HG03432 (cell line): Measurements from ENCODE around the gene CRAT.

Source experiments
- ATAC-seq: cut with Tn5 transposase; IDR thresholded peaks from one replicate; pipeline ENCODE4 v1.9.1; 2021; ENCODE audit warnings: mild to moderate bottlenecking, moderate library complexity; ENCODE audit not compliant: unreplicated experiment

The CRAT gene

DNA sequence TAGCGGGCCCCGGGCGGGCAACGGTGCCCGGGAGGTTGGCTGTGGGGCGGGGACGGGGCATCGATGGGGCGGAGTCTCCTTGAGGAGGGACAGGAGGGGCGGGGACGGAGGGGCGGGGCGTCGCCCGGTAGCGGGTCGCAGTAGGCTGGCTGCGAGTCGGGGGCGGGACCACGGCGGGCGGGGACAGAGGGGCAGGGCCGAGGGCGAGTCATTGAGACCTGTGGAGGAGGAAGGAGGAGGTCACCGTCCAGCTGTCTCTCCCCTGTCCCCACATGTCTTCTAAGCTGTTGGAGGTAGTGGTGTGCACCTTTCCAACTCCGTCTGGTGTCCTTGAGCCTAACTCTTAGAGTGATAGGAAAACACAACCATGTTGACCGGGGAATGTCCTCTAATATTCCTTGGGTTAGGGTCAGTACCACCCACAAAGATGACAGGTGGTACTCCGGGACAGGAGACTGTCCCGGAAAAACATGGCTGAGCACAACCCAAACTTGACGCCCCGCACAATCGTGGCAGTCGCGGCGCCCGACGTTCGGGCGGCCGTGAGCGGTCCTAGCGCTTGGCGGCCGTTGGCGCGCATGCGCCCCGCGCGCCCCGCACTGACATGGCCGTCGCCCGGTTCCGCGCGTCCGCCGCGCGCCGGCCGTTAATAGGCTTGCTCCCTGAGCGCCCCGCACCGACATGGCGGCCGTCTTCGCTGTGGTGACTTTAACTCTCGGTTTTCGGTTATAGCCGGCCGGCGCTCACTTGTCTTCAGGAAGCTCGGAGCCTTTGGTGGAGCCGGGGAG lies at the start of gene CRAT, which contains the start of gene PTPA:
CRAT (minus strand) TSS at position 54 of the 788 bp plus-strand sequence. CDS start 284 bp downstream, outside the sequence.
PTPA (plus strand) TSS at position 676 of the 788 bp plus-strand sequence. CDS start 186 bp downstream, outside the sequence.
- ATAC-seq: peak; percentile 84

DNA sequence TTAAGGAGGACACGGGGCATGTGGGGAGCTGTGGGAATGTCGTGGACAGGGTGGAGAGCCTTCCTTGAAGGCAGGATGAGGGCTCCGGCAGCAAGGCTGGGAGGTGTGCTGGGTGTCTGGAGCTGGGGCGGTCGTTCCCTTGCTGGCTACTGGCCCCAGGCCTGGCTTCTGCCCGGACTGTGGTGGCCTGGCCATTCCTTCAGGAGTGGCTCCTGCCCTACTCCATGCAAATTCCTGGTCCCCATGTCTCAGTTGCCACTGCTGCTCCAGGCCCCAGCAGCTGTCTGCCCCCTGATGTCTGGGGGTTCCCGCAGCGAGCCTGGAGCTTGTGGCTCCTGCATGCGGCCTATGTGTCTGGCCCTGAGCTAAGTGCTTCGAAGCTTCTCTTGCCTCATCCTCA lies 45.6 kb upstream of the CRAT start:
- ATAC-seq: no peak

DNA sequence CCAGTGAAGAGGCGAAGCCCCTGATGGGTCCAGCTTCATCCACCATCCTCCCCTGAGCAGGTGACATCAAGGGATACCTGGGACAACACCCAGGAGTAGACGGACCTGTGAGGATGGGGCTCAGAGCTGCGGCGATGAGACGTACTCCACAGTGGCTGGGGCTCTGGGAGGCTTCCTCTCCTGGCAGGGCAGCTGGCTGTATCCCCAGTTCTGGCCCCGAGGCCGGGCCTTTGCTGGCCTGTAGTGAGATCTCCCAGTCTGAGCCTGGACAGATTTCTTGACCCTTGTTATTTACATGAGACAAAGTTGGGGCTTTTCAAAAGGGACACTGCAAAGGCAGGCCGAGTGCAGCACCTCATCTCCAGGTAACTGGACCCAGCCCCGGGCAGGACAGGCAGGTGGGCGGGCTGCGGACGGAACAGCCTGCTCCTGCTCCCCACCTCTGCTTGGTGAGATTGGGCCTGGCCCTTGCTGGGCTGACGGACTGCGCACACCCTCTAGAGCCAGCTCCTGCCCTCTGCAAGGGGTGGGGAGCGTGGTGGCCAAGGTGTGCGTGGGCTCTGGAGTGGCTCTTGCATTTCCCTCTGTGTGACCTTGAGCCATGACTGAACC lies 44.4 kb upstream of the CRAT start:
- ATAC-seq: no peak

DNA sequence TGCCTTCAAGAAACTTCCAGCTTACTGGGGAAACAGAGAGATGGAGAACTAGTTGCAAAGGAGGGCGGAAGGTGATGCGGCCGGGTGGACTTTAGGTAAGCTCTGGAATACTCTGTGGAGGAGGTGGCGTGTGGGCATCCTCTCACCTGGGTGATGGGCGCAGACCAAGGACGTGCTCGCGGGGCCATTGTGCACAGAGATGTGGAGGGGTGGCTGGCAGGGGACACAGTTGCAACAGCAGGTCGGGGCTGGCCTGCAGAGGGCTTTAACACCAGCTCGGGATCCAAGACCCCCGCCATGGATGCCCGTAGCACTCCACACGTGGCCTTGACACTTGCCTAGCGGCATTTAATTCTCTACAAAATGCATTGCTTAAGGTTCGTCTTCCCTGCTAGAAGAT lies 40.9 kb upstream of the CRAT start:
- ATAC-seq: no peak

DNA sequence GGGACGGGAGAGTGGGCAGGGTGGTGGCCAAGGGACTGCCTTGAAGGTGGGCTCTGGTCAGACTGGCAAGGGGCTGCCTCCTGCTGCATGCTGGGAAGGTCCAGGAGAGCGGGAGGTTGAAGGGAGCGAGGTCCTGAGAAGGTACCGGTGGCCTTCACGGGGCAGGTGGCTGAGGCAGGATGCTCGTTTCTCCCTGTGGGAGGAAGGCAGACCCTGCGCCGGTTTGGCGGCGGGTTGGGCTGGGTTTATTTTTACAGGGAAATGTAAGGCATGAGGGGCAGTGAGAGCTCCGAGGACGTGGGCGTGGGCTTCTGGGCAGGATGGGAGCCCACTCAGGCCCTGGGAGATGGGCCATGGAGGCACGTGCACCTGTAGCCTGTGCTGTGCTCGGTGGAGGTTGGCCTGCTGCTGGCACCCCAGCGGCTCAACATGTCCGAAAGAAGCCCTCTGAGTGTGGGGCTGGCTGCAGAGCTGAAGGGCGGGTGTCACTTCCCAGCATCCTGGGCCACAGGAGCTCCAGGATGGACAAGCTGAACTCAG lies 40.1 kb upstream of the CRAT start:
- no peak for ATAC-seq

DNA sequence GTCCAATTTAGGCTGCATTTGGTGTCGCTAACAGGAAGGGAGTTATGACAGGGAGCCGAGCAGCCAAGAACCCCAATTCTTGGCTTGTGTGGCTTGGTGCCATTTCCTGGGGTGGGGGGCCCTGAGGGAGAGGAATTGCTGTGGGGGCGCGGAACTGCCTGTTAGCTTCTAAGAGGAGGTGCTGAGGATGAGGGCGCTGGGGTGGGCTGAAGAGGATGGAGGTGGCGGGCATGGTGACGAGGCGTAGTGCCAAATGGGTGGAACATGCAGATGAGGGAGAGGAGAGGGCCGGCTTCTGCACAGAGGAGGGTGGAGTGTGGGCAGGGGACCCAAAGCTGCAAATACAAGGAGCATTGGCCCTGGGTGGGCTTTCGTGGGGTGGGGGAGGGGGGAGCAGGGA lies 39.5 kb upstream of the CRAT start:
- ATAC-seq: no peak

DNA sequence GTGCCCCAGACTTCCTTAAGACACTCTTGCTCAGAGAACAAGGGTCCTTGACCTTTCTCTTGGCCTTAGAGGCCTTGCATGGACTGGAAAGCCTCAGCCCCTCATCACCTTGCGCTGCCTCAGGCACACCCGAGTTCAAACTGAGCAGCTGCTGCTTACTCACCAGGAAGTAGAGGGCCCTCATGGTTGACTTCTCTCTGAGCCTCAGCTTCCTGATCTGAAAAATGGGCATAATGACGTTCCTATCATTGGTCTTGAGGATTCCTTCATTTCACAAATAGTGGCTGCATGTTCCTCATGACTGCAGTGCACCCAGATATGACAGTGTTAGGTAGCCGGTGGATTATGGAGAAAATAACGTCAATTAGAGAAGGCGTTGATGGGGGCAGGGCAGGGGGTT lies 38.8 kb upstream of the CRAT start:
- ATAC-seq: no peak

DNA sequence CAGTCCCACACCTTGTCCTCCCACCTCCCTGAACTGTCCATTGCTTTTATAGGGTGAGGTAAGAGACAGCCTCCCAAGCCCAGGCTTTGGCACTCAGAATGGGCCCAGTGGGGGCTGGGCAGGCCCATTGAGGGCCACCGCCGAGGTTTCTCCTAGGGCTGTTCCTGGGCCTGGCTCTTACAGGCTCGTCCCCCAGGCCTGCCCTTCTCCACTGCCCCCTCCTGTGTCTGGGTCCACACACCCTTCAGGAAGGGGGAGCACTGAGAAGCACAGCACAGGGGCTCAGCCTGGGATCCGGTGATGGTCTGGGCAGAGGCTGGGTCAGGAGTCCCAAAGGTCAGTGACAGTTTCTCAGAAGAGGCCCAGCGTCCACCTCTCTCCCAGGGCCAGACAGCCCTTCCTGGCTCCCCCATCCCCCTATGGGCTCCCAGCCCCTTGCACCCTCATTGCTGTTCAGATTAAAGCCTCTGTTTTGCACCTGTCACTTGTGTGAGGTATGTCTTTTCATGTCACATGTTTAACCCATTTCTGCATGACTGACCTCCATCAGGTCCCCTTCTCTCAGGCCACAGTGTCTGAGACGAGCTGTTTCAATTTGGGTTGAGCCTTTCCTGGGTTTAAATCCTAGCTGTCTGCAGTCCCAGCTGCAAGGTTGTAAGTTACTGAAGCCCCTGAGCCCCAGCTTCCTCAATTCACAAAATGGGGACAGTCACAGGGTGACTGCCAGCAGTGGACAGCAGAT lies 38.0 kb upstream of the CRAT start:
- no peak for ATAC-seq

DNA sequence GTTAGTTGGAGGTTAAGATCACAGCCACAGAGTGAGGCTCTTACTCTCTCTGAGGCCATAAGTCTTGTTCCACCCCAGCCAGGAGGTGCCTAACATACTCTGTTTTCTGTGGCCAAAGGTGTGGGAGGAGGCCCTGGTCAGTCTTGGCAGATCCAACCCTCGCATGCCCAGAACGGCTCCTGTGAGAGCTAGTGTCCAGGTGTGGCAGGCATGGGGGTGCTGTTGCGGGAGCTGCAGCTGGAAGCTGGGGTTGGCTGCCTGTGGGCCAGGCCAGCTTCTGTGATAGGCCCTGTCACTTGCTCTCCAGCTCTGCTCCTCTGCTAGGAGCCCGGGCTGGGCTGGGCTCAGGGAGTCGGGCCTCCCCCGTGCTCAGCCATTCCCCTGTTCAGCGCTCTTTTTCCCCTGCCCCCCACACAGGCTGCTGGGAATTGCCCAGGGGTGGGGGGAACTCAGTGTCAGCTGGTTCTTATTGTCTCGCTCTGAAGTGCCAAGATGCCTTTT lies 35.9 kb upstream of the CRAT start:
- ATAC-seq: no peak

DNA sequence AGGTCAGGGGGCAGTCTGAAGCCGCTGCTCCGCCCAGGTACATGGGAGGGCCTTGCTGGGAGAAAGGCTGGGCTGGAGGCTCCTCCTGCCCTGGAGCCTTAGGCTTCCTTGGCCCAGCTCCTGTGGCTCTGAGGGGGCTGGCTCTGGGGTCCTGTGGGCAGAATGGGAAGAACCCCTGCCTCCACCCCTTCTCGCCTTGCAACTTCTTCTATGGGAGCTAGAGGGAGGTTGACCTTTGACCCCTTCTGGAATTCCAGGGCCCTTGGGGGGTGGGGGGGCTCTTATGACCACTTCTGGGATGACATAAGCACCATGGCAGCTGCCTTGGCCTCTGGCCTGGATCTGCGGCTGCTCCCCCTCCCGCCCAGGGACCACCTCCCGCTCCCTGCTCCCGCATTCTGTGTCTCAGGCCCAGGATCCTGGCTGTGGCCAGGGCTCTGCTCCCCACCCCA lies 35.3 kb upstream of the CRAT start:
- no peak for ATAC-seq

DNA sequence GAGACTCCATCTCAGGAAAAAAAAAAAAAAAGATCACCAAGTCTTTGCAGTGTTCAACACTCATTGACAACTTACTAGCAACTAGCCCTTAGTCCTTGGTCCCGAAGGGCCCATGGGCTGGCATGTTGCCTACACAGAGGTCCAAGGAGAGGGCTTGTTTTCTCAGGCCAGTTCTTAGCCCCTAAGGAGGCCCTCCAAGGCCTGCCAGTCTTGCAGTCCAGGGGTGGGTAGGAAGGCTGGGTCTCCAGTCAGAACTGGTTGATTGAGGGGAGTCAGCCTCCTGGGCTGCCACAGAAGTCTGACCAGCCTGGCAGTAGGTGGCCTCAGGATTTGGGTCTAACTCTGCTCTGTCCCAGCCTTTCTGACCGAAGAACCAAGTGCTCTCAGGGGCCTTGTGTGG lies 34.7 kb upstream of the CRAT start:
- no peak for ATAC-seq

DNA sequence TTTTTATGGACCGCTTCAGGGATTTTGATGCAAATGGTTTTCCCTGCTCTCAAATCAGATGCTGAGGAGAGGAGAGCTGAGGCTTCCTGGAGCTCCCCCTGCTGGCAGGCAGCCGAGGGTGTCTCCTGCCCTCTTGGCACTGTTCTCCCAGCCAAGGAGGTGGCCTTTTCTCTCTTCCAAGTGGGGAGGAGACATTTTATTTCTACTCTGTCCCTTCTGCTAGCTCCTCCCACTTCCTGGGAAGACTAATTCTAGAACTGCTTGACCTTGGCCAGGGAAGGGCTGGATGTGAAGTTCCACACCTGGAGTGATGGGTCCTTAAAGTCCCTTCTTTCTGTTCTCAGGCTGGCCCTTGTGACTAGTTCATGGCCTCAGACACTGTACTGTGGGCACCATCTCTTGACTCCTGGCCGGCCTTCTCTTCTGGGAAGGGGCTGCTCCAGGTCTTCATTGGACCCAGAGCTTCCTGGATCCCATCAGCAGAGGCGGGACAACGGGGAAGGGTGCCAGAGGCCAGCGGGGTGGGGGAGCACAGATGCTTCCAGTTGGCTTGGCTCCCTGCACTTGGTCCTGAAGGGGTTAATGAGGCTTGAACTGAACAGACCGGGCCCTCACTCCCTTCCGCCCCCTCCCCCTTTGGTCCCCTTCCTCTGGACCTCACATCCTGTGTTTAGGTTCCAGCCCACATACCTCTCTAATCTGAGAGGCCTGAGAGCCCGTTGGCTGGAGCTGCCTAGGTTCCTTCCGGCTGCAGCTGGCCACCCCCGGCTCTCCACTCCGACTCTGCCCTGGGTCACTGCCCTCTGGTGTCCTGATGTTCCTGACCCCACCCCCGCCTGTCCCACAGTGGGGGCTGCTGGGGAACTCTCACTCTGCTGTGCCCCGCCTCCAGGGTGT lies 32.7 kb upstream of the CRAT start:
- no peak for ATAC-seq

DNA sequence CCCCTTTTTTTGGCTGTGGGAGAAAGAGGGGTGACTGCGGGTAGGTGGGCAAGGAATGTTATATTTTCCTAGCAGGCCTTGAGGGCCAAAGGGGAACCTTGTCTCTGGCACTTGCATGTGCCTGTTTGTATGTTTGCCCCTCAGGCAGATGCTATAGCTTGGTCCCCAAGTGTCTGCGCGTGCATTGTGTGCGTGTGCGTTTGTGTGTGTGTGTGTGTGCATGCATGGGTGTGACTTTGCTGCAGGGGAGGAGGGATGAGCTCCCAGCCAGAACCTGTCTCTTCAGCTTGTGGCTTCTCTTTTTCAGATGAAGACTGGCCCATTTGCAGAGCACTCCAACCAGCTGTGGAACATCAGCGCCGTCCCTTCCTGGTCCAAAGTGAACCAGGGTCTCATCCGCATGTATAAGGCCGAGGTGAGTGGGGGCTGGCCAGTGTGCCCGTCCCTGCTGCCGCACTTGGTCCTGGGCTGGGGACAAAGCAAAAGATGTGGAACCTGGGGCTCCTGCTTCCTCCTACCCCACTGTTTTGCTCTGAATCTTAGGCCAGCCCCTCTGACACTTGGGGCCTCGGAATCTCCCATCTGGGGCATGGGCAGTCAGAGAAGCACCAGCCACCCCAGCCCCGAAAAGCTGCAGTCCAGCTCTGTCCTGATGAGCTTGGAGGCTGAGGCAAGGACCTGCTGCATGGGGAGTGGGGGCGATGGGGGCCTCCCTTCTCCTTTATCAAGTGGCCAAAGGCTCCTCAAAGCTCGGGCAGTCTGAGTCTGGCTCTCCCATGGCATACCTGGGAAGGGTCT lies 31.7 kb upstream of the CRAT start:
- no peak for ATAC-seq

DNA sequence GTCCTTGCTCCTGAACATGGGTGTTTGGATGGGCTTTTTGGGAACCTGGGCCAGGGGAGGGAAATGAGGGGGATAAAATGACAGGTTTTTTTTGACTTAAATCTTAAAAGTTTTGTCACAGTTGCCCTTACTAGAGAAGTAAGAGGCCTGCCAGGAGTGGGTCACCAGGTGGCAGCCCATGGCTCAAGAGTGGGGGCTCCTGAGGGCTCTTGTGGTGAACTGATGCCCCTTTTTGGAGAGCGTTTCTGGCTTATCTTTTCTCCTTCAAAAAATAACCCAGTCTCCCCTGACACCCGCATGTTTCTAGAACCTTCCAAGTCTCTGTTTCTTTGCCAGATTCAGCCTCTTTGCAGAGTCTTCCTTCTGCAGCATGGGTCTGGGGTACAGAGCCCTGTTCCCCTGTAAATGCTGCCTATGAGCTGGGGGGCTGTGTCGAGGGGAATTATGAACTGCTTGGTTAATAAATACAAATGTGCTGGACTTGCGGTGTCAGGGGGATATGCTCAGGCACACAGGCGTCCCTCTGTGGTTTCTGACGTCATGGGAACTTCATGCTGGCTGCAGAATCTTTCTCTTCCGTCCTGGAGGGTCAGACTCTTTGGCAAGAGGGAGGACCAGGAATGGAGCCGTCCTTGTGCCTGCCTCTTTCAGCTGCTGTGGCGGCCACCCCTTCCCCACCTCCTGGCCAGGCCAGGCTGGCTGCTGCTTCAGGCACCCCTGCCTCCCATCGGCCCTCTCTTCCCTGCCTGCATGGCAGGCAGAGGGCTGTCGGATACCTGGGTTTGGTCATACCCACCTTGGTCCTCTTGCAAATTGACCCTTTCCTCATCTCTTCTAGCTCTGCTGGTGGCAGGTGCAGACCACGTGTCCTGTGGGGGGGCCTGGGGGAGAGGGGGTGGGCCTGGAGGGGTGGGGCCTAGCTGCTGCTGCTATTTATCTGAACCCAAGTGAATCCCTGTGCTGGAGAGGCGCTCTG lies 30.8 kb upstream of the CRAT start:
- peak; percentile 29 for ATAC-seq

DNA sequence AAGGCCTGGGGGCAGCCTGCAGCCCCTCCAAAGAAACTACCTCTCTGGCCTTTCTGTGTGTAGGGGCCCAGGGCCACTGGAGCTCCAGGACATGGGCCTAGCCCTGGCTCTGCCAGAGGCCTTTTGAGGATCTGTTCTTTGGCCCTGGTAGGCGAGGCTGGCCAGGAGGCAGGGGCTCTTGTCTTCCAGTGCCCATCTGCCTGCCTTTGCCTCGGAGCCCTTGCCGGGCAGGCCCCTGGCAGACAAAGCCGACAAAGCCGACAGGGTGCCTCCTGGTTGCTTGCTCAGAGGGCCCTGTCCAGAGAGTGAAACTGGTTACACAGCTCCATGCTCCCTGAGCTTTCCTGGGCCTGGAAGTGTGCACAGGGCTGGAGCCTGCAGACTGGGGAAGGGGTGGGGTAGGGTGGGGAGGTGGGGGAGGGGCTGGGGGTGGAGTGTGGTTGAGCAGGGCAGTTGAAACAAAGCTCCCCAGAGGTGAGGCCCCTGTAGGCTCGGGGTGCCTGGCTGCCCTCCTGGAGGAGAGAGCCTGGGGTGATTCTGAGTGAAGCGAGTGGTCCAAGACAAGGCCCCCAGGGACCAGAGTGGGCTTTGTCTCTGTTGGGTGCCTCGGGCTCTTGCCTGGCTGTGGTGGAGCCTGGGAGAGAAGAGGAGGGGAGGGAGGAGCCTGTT lies 29.9 kb upstream of the CRAT start:
- peak; percentile 17 for ATAC-seq

DNA sequence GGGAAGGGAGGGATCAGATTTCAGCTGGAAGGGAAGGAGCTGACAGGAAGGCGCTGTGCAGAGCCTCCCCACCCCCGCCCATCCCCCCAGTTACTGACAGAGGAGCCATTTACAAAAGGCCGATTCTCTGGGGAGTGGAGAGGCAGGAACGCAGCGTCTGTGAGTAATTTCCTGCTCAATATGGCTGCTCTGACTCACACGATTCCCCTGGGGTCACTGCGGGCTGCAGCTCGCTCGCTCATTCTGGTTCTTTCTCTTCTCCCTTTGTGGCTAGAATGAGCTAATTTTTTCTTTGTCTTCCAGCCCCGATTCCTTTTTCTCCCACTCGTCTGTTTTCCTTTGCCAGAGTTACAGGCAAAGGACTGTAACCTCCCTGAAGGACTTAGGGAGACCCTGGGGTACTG lies 29.4 kb upstream of the CRAT start:
- ATAC-seq: peak; percentile 61

DNA sequence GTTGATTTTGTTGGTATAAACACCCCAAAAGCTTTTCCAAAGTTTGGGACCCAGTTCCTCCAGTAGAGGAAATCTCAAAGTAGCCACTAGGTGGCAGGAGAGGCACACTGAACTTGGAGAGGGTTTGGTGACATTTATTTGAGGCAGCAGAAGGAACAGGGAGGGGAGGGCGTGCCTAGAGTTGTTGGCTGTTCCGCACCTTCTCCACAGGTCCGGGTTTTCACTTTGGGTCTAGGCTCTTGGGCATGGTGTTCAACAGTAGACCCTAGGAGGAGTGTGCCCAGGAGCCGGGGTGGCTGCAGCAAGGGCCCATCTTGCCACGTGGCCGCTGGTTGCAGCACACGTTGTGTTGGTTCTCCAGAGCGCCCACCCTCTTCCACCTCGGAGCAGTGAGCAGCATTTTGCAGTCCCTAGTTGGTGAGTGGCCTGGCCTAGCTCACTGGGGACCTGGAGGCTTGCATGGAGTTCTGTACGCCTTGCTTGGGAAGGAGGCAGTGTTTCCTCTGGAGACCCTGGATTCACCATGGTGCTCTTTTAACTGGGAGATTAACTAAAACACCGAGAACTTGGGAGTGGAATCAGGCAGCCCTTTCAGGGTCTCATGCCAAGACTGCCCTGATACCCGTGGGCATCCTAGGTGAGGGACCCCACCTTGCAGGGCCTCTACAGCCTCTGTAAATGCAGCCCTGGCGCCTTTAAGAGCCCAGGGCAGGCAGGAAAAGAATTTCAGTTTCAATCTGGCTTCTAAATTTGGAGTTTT lies 28.8 kb upstream of the CRAT start:
- ATAC-seq: peak; percentile 35
